ENCODE data around the gene B4GALNT2. TPM values are rescaled to one million over a fixed set of nuclear protein-coding genes. Genes with fewer than 3 reads are reported as not detected.

B4GALNT2 gene
- polyA plus RNA-seq, 3 donors, result not detected

- Histone ChIP-seq H3K9me3 (replicated peaks in 1 of 2; ENCODE audit: control insufficient read depth in 1 of 2, insufficient read depth in 1 of 2, low read length in 2 of 2) (peaks cover 0 to 5% of the 10 kb centered on the region in 2 donors), H3K27ac (ENCODE audit: low read depth in 1 of 2, low read length in 2 of 2) (no peak overlapping the region), H3K27me3 (ENCODE audit: control insufficient read depth in 2 of 2, insufficient read depth in 2 of 2, low read length in 2 of 2) (peaks cover 19 to 48% of the 10 kb centered on the region in 2 donors), H3K4me3 (replicated peaks in 1 of 3; ENCODE audit: low read depth in 2 of 3, low read length in 3 of 3) (peak overlapping the region in 1 of 3 experiments; percentile 69), H3K4me2 (replicated peaks; ENCODE audit: extremely low read depth, low read length, poor library complexity, severe bottlenecking) (peak overlapping the region; percentile 76), H3K4me1 (ENCODE audit: control insufficient read depth in 1 of 2, insufficient read depth in 2 of 2, low read length in 2 of 2) (peaks cover 39 to 59% of the 10 kb centered on the region in 2 donors), H3K36me3 (replicated peaks in 1 of 2; ENCODE audit: control insufficient read depth in 1 of 2, insufficient read depth in 2 of 2, low read length in 2 of 2) (peaks cover 16 to 23% of the 10 kb centered on the region in 2 donors), H4K20me1 (ENCODE audit: insufficient read depth, low read length) (peaks cover 18% of the 10 kb centered on the region), H2AFZ (ENCODE audit: insufficient read depth, low read depth, low read length, poor library complexity, severe bottlenecking) (peak overlapping the region; percentile 32), H3K9ac (ENCODE audit: insufficient read depth, low read length, poor library complexity, severe bottlenecking) (peak overlapping the region; percentile 12), H3K79me2 (ENCODE audit: insufficient read depth, low read length) (no peaks in the 10 kb centered on the region)
- intact Hi-C loops (cut with micrococcal nuclease), result loop anchor here in 1 of 2 donors (5.0 kb wide), 1 partner anchor 67 kb away; no protein-coding TSS in a partner anchor
- H3K27ac Mint-ChIP-seq, result no peak overlapping the region
- H3K9me3 Mint-ChIP-seq, result peaks cover 0 to 13% (median 7%) of the 10 kb centered on the region in 7 donors
- DNase-seq, result no peak
- no peak for TF ChIP-seq CTCF (IDR thresholded peaks at IDR 0.05)
- peaks cover 36% of the 10 kb centered on the region in 2 donors for H3K36me3 Mint-ChIP-seq
- H3K4me1 Mint-ChIP-seq, result peaks cover 57% of the 10 kb centered on the region
- H3K27me3 Mint-ChIP-seq (ENCODE audit: low read depth in 3 of 3), result peaks cover 48 to 72% (median 56%) of the 10 kb centered on the region in 3 donors
- peak overlapping the region; percentile 75 to 92 for H3K4me3 Mint-ChIP-seq
- 42% methylated on average over 2 of the region's 11 CpGs for WGBS (ENCODE audit: insufficient coverage)
These were observed 92.4 kb downstream of the B4GALNT2 start for GRCh38 chr17:49224997-49225337.

- no peaks in the 10 kb centered on the region for H3K79me2 ChIP-seq (ENCODE audit: insufficient read depth, low read length)
- Mint-ChIP-seq H3K4me3 (peak overlapping the region in 1 of 2 donors; percentile 92), H3K27me3 (ENCODE audit: low read depth in 3 of 3) (peaks cover 50 to 79% (median 60%) of the 10 kb centered on the region in 3 donors), H3K27ac (no peak overlapping the region), H3K4me1 (peaks cover 53% of the 10 kb centered on the region), H3K36me3 (peaks cover 32% of the 10 kb centered on the region in 2 donors), H3K9me3 (peaks cover 0 to 13% (median 7%) of the 10 kb centered on the region in 7 donors)
- intact Hi-C loops (cut with micrococcal nuclease), result loop anchor here (2.0 to 5.0 kb wide), 2 partner anchors 45 to 67 kb away; no protein-coding TSS in a partner anchor
- no peak for DNase-seq
- H3K4me3 ChIP-seq (replicated peaks in 1 of 3; ENCODE audit: low read depth in 2 of 3, low read length in 3 of 3), result no peak overlapping the region
- H2AFZ ChIP-seq (ENCODE audit: insufficient read depth, low read depth, low read length, poor library complexity, severe bottlenecking), result no peak overlapping the region
- peak overlapping the region; percentile 76 for H3K4me2 ChIP-seq (replicated peaks; ENCODE audit: extremely low read depth, low read length, poor library complexity, severe bottlenecking)
- TF ChIP-seq CTCF (IDR thresholded peaks at IDR 0.05), result no peak
- no peak overlapping the region for H3K27ac ChIP-seq (ENCODE audit: low read depth in 1 of 2, low read length in 2 of 2)
- H3K36me3 ChIP-seq (replicated peaks in 1 of 2; ENCODE audit: control insufficient read depth in 1 of 2, insufficient read depth in 2 of 2, low read length in 2 of 2), result peaks cover 13 to 19% of the 10 kb centered on the region in 2 donors
- peaks cover 39 to 60% of the 10 kb centered on the region in 2 donors for H3K4me1 ChIP-seq (ENCODE audit: control insufficient read depth in 1 of 2, insufficient read depth in 2 of 2, low read length in 2 of 2)
- peaks cover 21 to 53% of the 10 kb centered on the region in 2 donors for H3K27me3 ChIP-seq (ENCODE audit: control insufficient read depth in 2 of 2, insufficient read depth in 2 of 2, low read length in 2 of 2)
- 95% methylated on average over 4 of the region's 8 CpGs for WGBS (ENCODE audit: insufficient coverage)
- H3K9me3 ChIP-seq (replicated peaks in 1 of 2; ENCODE audit: control insufficient read depth in 1 of 2, insufficient read depth in 1 of 2, low read length in 2 of 2), result peaks cover 0 to 5% of the 10 kb centered on the region in 2 donors
- H4K20me1 ChIP-seq (ENCODE audit: insufficient read depth, low read length), result peaks cover 18% of the 10 kb centered on the region
- H3K9ac ChIP-seq (ENCODE audit: insufficient read depth, low read length, poor library complexity, severe bottlenecking), result no peak overlapping the region
These were observed 93.1 kb downstream of the B4GALNT2 start for GRCh38 chr17:49225554-49226236.

Other genes with a start within 250 kb of the B4GALNT2 start
- 100 to 1,000 TPM; 118 to 199 (median 161) TPM for gene ATP5MC1, start 240.0 kb upstream of the B4GALNT2 start, polyA plus RNA-seq
- gene UBE2Z, start 224.4 kb upstream of the B4GALNT2 start, polyA plus RNA-seq, result 10 to 100 TPM; 35.8 to 44.7 (median 40.0) TPM
- gene SNF8, start 187.9 kb upstream of the B4GALNT2 start, polyA plus RNA-seq, result 100 to 1,000 TPM in 2 of 3 donors, 10 to 100 TPM in 1; 91.6 to 162 (median 145) TPM
- not detected for gene GIP, start 164.2 kb upstream of the B4GALNT2 start, polyA plus RNA-seq
- gene IGF2BP1, start 135.4 kb upstream of the B4GALNT2 start, polyA plus RNA-seq, result not detected
- 10 to 100 TPM; 16.0 to 25.1 (median 16.7) TPM for gene GNGT2, start 77.8 kb downstream of the B4GALNT2 start, polyA plus RNA-seq
- 10 to 100 TPM; 43.2 to 90.6 (median 73.2) TPM for gene ABI3, start 77.9 kb downstream of the B4GALNT2 start, polyA plus RNA-seq
- gene PHOSPHO1, start 98.0 kb downstream of the B4GALNT2 start, polyA plus RNA-seq, result 1 to 10 TPM in 1 of 3 donors, under 1 TPM in 2; 0.51 to 1.4 (median 0.61) TPM
- gene ZNF652, start 229.5 kb downstream of the B4GALNT2 start, polyA plus RNA-seq, result 10 to 100 TPM; 16.9 to 19.8 (median 18.8) TPM